Erythroblast (primary cell): ENCODE data around the gene KLHL29.

Experiments used
- DNase-seq, 2 experiments: peaks; one replicate each; lab custom pipeline; 2025; lab: John Stamatoyannopoulos, UW
- GATA1 ChIP-seq: IDR thresholded peaks from 2 replicates; pipeline ENCODE4 v1.6.1; 2011; ENCODE audit warnings: low read depth, mild to moderate bottlenecking, control low read depth, low read length, moderate library complexity
- POLR2A ChIP-seq: IDR thresholded peaks from 2 replicates; pipeline ENCODE4 v1.6.1; 2011; ENCODE audit warnings: mild to moderate bottlenecking, low read length

The KLHL29 gene

DNA sequence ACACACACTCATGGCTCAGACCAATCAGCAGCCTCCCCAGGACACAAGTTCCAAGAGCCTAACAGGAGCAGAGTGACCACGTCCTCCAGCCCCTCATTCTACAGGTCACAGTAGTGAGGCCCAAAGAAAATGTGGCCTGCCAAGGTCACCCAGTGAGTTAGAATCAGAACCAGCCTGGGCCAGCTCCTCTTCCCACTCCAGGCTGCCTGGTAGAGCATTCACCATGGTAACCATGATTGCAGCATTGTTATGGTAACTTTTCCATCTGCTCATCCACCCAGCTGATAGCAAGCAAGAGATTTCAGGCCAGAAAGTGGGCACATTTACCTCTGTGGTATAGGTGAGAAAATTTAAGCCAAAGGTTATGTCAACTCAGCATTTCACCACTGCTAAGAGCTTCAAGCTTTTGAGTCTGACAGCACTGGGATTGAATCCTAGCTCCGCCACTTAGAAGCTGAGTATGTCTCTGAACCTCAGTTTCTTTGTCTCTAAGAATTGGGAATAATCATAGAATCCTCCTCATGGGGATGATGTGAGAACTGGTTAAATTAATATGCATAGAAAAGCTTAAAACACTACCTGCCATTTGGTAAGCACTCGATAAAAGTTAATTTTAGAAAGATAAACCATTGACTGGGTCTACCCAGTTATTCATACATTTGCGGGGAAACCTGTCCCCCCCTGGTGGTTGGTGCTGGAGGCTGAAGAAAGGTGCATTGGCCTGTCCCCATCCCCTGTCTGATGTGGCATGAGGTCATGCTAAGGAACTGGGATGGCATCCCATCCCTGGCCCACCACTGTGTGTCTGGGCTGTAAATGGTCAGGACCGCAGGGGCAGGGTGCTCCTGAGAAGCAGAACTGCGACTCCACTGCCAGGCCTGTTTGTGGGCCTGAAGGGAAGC is 181.5 kb downstream of the KLHL29 start:
- DNase-seq = peak in 1 of 2 experiments; percentile 28
- no peak for TF ChIP-seq GATA1
- no peak for TF ChIP-seq POLR2A

- no peak for DNase-seq
- TF ChIP-seq GATA1 (no peak), POLR2A (no peak)
Observed at GRCh38 chr2:23567161-23567756, 182.3 kb downstream of the KLHL29 start.

GRCh38 chr2:23568211-23568610 is 183.2 kb downstream of the KLHL29 start:
- no peak for DNase-seq
- TF ChIP-seq GATA1 (no peak), POLR2A (no peak)

DNA sequence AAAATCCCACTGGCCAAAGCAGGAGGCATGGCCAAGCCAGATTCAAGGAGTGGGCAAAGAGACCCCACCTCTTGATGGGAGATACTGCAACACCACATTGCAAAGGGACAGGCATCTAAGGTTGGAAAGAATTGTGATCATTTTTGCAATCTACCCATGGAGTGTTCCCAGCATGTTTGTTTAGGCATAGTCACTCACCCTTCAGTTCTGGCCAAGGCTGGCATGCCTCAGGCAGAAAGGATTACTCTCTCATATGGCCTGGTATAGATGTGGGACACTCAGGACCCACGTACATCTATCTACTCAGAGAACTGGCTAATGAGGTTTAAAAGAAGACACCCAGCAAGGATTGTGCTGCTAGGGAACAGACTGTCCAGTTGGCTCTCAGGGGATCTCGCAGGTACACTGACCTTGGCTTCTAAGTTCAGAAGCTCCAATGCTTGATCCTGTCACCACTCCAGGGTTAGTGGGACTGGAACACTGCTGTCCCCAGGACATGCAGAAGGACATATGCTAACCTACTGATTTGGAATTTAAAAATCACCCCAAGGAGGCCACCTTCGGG is 183.7 kb downstream of the KLHL29 start:
- TF ChIP-seq POLR2A = no peak
- TF ChIP-seq GATA1 = no peak
- DNase-seq = no peak

- no peak for TF ChIP-seq POLR2A
- TF ChIP-seq GATA1 = no peak
- DNase-seq = no peak
Observed at GRCh38 chr2:23569761-23570365, 184.9 kb downstream of the KLHL29 start.

DNA sequence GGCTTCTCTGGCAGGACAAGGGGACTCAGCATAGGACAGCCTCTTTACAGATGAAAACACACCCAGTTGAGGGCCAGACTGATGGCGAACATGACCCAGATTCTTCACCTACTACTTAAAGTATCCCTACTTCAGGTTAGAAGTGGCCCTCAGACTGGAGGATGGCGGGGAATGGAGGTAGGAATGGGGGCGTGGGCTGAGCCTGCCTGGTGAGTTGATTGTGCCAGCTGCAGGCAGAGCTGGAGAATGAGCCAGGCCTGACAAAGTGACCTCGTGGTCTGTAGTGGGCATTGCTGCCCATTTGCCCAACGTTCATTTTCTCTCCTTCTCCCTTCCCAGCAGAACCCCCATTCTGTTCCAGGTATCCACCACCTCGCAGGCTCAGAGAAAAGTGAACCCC is 186.1 kb downstream of the KLHL29 start:
- DNase-seq = no peak
- TF ChIP-seq GATA1 (no peak), POLR2A (no peak)

DNA sequence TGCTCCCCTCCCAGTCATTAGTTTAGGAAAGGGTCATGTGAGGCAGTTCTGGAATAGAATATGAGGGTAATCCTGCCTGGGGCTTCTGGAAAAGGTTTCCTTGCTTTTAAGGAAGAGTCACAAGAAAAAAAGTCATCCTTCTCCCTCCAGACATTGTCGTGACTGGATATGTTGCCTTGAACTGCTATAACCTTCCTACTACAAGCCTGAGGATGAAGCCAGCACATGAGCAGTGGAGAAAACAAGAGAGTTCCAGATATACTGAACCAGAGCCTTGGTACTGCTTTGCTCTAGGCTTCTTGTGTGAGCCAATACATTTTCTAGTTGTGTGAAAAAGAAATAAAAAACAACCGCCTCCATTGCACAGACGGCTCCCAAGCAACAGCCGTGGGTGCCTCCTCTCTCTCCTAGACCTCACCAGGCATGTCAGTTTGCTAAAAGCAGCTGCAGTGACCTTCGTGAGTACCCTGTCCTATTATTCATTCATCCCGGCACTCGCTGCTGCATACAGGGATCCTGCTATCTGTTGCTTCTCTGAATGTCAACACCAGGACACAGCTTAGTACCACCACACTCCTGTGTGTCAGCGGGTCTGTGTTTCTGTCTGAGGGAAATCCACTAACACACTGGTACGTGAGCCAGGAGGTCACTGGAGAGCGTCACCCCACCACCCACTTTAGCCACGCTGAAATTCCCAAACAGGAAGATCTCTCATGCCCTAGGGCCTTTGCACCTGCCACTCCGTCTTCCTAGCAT is 186.7 kb downstream of the KLHL29 start:
- TF ChIP-seq GATA1 = no peak
- no peak for TF ChIP-seq POLR2A

GRCh38 chr2:23574919-23575654 is 190.1 kb downstream of the KLHL29 start:
- DNase-seq = no peak
- no peak for TF ChIP-seq GATA1
- TF ChIP-seq POLR2A = no peak

More for the DNA sequence above, 186.7 kb downstream of the KLHL29 start:
- DNase-seq = no peak

- no peak for DNase-seq
- no peak for TF ChIP-seq GATA1
- no peak for TF ChIP-seq POLR2A
Observed at GRCh38 chr2:23578964-23579671, 194.1 kb downstream of the KLHL29 start.

GRCh38 chr2:23579674-23580073 is 194.7 kb downstream of the KLHL29 start:
- no peak for TF ChIP-seq POLR2A
- TF ChIP-seq GATA1 = no peak
- DNase-seq = no peak

DNA sequence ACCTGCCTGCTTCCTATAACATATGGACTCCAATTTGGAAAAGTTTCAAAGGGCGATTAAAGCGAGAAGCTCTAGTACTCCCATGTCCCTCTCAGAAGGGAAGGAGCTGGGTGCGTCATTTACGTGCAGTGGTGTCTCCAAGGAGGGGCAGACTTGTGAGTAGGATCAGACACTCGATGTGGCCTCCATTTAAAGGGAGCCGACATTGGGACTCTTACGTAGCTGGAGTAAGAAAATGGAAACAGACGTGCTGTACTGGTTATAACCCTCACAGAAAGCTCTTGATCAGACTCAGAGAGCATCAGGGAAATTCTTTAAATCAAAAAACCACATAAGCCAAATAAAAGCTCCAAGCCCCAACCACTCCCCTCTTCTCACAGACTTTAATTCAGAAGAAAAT is 198.5 kb downstream of the KLHL29 start:
- no peak for DNase-seq
- no peak for TF ChIP-seq POLR2A
- TF ChIP-seq GATA1 = no peak

GRCh38 chr2:23584054-23584745 is 199.2 kb downstream of the KLHL29 start:
- TF ChIP-seq GATA1 (no peak), POLR2A (no peak)

More at GRCh38 chr2:23584054-23584745, 199.2 kb downstream of the KLHL29 start:
- no peak for DNase-seq
